EH (cell line): ENCODE data around the gene FAM3C.

Experiments used
- DNase-seq: peaks from one replicate; pipeline ENCODE4 v3.0.0-alpha.2; 2015; ENCODE audit warnings: low read depth

Gene FAM3C

DNA sequence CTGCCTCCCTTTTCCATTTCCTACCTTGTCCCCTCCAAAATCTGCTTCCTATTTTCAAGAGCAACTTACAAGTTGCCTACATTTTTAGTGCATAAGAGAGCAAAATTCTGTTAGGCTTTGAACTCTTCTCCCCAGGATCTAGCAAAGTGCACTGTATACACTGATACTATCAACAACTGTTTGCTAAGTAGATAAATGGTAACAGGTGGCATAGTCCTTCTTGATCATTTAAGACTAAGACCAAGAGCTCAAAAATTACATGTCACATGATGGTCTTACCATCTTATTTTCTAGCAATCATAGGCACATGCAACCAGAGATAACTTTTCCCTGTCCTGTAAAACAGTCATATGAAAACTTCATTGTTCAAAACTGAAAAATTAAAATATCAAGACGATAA lies 16.2 kb downstream of the FAM3C start:
- DNase-seq = no peak

DNA sequence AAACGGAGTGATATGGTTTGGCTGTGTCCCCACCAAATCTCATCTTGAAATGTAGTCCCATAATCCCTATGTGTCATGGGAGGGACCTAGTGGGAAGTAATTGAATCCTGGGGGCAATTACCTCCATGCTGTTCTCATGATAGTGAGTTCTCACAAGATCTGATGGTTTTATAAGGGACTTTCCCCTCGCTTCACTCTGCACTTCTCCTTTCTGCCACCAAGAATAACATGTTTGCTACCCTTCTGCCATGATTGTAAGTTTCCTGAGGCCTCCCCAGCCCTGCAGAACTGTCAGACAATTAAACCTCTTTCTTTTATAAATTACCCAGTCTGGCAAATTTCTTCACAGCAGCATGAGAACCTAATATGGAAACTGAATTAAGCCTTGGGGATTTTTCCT lies 19.1 kb downstream of the FAM3C start:
- DNase-seq = no peak

DNA sequence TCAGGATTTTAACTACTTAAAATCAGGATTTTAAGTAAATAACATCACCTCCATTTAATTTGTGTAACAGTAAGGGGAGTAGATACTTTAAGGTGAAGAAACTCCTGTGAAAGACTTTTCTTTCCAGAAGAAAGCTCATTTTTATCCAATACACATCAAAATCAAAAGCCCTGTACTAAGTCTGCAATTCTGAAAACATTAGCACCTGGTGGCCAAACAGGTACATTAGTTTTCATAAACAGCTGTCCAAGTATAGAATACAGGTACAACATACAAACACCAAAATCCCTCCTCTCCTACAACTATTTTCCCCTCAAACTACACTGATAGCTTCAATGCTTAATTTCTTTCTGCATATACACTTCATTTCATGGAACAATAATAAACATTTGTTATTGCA lies 22.9 kb downstream of the FAM3C start:
- DNase-seq = no peak

DNA sequence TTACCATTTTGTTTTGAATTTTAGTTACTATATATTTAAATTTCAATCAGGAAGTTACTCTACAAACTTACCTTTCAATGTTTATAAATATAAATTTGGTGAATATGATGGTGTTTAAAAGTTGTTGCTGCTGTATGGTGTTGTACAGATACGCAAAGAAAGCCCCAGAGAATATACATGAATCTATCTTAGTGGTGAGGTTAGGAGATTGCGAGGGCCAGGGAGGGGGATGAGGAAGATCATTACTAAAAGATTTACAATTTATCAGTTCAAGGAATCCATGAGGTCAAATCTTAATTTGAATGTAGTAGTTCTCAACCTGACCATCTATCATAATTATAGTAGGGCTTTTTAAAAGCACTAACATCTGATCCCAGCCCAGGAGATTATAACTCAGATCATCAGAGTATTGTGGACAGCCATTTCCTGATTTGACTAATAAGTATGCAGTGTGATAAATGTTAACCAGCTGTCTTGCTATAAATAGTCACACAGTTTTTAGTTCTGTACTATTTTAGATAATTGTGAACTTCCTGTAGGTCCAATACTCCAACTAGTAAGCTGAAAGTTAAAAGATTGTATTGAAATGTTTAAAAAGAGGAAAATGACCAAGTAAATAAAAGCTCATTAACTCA lies 23.6 kb downstream of the FAM3C start:
- peak; percentile 56 for DNase-seq

DNA sequence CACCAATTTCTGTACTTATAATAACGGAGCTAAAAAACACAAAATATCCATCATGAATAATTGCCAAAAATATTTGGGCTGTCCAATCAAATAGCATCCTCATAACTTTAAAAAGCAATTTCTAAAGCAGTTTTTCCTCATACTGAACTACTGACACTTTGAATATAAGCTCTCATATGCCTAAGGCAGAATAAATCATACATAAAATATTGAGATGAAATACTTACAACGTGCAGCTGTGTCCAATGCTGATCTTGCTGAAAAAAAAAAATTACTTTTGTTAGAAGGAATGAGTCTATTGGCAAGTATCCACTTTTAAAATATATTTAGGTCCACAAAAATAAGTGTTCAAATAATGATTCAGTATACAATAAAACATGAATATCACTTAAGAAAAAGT lies 24.2 kb downstream of the FAM3C start:
- no peak for DNase-seq

DNA sequence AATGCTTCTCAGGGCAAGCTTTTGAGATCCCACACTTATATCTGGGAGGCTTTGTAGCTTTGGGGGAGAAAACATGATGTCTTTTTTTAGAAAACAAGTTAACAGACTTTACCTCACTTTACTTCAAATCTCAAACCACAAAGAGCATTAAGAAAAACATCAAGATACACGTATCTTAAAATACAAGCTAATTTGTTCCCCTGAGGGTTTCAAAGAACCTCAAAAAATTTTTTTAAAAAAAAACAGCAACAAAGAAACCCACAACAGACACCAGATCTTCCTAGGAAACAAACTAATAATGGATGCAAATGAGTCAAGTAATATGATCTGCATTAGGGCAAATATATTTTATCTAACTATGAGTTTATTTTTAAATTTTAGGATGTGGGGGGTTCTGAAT lies 24.7 kb downstream of the FAM3C start:
- no peak for DNase-seq

DNA sequence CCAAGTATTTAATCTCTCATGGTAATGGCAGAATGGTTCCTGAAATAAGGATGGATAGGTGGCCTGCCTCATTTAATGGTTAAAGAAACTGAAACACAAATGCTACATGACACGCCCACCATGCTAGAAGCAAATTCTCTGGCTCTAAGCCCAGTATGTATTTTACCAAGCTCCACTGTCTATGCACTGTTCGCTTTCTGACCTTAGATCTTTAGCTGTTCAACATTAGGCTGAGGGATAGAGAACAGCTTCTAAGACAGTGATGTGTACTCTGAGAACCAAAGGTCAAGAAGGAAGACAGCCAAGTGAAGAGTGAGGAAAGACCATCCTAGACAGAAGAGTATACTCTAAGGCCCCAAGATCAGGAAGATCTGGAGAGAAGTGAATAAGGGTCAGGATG lies 26.6 kb downstream of the FAM3C start:
- peak; percentile 52 for DNase-seq

DNA sequence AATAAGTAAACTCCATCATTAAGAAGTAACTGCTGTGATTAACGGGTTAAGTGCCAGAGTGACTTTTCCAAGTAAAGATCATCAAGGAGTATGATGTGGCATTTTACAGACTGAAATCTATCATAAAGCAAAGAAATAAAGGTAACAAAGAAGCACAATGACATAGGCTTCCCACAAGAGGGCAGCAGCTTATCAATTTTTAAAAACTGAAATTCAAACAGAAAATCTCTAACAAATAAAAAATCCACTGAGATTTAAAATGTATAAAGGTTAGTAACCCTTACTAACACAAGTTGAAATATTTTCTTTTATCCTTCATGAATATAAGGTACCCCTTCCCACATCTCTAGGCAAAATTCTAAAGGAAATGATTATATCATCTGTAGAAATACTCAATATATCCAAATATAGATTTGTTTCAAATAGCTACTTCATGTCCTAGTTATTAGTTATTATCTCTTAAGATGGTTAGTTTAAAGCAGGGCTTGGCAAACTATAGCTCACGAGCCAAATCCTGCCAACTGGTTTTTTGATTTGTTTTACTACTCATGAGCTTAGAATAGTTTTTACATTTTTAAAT lies 29.2 kb downstream of the FAM3C start:
- peak; percentile 57 for DNase-seq

DNA sequence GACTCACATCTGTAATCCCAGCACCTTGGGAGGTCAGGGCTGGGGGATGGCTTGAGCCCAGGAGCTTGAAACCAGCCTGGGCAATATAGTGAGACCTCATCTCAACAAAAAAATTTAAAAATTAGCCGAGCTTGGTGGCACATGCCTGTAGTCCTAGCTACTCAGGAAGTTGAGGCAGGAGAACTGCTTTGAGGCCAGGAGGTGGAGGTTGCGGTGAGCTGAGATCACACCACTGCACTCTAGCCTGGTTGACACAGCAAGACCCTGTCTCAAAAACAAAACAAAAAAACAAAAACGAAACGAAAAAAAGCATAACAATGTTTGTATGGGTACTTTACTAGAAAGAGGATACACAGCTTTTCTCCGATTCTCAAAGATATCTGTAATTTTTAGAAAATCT lies 35.5 kb downstream of the FAM3C start:
- DNase-seq = no peak

DNA sequence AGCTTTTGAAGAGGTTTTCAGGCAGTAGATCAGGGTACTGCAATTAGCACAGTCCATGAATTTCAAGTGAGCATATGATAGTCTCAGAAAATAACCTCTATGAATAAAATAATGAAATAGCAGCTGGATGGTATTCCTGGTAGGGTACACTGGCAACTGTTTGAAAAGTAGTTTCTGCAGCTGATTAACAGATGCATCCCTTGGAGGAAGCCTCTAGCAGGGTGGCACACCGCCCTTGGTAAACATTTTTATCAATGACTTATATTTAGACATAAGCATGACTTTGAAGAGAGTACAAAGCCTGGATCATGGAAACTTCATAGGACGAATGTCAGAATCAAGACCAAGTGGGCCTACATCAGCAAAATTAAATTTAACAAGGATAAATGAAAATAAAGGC lies 40.5 kb downstream of the FAM3C start:
- DNase-seq = no peak

DNA sequence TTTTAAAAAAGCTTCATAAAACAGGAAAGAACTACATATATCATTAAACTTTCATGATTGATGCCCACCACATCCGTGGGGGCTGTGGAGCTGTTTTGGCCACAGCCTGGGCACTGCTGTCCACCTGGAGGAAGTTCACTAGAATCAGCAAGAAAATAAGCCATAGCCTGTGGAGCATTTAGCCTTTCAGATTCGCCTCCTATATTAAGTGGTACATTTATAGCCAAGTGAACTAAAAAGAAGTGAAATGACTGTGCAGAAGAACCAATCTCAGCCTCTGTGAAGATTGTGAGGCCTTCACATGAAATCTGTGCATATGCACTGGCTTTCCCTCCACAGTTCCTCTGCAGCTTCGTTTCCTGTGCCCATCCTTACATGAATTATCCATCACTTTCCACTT lies 43.8 kb downstream of the FAM3C start:
- no peak for DNase-seq

DNA sequence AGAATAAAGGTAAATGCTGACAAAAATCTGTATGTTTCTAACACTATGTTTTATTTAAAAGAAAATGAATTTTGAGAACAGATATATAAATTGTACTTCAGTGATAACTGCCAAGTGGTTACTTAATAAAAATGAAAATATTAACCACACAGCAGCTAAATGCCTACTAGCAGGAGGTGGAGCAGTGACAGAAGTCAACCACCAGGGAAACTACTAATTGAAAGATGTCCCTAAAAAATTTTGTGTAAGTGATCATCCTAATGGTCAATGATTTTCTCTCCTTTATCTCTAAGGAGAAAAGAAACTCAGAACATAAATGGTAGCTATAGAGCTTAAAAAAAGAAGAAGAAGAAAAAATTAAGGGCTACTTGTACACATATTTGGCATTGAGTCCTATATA lies 44.4 kb downstream of the FAM3C start:
- no peak for DNase-seq

DNA sequence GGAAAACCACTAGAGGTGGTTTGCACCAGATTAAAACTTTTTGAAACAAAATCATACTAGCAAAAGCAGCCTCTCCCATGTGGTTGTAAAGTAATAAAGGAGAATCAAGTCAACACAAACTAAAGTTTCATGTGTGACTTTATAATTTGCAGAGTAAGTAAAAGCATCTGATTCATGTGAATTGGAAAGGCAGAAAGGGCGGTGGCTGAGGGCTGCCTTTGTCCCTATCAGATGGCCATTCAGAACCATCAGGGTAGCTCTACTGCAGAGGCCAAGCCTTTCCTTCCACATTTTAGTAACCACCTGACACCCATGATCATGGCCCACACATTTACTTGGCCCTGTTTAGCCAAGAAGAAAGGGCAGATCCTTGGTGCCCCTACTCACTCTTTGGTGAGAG lies 51.6 kb downstream of the FAM3C start:
- DNase-seq = no peak

DNA sequence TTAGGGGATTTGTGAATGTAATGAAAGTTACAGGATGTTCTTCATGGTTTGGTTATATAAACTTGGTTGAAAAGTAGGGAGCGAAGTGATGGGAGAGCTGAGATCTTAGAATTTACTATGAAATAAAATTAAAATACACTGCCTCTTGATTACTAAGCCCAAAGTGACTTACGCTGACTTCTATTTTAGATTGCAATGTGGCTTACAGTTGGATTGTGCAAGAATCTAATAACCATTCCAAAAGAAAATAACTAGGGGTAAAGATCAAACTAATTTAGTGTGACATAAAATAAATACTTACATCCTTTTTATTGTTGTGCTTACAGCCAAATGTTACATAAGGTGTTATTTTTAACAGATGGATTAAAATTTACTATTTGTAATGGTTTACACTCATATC lies 52.0 kb downstream of the FAM3C start:
- DNase-seq = peak; percentile 31

DNA sequence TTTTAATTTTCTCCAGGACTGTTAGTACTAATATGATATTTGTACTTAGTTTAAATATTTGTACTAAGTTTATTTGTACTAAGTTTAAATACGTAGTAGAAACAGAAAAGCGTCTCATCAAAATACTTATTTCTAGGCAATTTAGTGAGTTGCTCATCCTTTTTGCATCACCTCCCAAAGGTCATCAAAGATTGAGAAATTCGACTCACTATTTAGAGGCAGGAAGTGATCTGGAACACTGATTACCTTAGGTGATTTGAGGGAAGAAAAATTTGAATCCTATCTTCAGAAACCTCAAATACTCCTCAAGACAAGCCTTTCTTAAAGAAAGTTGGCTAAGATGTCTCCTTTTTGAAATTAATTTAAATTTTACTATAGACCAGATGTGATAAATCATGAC lies 52.8 kb downstream of the FAM3C start:
- peak; percentile 23 for DNase-seq

DNA sequence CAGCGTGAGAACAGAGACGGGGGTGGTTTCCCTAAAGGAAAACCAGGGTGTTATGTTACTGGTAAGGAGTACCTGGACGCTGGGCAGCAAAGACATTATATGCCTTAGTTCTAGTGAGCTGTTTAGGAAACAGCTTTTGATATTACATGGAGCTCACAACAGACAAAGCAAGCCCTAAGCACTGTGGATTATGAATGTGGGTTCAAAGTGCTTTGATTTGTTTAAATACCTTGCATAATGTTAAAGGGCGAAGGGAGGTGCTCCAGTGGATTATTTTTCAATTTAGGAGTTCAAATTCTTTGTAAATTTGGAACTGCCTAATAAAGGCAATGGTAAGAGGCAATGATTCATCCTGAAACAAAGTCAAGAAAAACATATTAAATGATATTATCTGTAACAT lies 53.5 kb downstream of the FAM3C start:
- DNase-seq = peak; percentile 11

DNA sequence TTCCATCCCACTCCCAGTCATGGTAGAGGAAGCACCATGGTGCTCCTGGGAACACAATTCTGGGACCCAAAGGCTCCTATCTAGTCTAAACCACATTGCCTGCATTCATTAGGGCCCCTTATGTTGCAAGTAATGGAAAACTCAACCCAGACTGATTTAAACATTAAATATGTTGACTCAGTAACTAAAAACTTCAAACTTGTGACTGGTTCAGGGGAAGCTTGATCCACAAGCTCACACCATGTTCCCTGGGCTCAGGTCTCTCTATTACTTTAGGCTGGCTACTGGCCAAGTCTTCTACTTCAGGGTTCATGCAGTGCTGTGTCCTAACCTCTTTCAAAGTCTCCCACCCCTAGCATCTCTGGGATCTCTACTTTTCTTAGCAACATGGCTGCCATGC lies 54.2 kb downstream of the FAM3C start:
- DNase-seq = peak; percentile 40

DNA sequence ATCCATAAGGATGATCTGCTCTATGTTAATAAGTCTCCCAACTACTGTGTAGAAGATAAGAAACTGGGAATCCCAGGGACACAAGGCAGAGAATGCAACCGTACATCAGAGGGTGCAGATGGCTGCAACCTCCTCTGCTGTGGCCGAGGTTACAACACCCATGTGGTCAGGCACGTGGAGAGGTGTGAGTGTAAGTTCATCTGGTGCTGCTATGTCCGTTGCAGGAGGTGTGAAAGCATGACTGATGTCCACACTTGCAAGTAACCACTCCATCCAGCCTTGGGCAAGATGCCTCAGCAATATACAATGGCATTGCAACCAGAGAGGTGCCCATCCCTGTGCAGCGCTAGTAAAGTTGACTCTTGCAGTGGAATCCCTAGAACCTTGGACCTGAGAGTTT lies 57.0 kb downstream of the FAM3C start:
- DNase-seq = no peak

DNA sequence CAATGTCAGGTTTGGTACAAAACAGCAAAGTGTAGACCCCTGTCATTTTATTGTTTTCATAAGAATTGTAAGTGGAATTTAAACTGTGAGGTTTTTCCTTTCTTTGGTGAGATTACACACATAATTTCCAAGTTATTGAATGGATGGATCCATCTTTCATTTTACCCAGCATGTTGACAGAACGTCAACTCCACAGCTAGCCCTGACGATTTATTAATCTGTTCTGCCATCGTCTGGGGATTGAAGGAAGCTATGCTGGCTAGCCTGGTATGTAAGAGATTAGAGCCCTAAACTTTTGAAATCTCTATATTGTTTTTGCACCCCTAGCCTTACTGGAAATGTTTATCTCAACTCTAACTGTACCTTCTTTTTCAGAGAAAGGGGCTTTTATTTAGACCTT lies 58.7 kb downstream of the FAM3C start:
- peak; percentile 19 for DNase-seq

DNA sequence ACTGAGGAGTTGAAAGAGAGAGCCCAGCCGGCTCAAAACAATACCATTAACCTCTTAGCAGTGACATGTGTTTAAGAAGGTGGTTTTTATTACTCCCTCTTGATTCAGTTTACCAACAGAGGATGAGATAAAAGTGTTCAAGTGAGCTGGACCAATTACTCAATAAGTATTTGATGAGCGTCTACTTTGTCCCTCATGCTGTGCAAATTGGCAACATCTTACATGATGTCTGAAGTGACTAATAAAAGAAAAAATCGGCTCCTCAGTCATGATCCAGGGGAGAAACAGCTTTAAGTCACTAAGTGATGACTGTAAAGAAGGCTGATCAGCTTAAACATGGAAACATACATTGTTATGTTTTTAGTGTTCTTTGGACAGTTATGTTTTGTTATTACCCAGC lies 59.5 kb downstream of the FAM3C start:
- peak; percentile 44 for DNase-seq

DNA sequence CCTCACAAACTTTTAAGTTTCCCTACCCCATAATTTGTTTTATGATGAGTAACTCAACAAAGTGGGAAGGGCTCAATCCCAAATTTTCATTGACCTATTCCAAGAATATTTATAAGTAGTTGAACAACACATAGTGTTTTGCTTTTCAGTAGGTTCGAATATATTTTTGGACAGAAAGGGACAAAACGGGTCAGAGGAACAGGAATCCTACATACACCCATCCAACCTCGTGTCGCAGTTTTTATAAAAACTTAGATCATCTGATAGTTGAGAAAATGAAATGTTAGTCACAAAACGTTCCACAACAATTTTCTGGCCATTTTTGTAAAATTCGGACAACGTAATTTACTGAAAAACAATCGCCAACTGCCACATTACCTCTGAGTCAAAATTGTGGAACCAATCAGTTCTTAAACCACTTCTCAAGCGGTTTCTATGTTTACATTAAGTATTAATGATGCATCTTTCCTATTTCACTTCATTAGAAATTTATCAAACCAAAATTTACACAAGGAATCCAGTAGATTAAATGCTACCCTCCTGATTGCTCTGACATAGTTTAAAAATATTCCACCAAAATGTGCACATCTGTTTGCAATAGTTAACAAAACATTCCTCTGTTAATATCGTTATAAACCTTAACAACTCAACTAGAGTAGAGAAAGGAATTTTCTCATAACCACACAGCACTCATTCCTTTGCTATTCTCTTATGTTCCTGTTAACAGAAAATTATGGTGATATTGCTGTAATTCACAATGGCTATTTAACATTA lies 61.0 kb downstream of the FAM3C start:
- DNase-seq = peak; percentile 73

DNA sequence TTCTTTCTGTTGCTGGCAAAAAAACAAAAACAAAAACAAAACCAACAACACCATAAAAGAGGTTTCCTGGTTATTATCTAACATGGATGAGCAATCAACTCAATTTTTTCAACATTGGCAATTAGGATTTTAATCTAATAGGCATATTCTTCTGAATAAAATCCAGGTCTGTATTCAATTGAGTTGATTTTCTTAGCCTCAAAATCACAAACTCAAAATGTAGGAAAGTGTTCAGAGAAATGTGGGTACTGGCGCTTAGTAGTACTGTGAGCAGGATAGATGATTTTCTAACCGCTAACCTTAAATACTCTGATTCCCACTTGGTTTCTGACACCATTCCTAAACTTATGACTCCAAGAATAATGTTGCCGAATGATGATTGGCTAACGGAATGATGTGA lies 61.7 kb downstream of the FAM3C start:
- no peak for DNase-seq

DNA sequence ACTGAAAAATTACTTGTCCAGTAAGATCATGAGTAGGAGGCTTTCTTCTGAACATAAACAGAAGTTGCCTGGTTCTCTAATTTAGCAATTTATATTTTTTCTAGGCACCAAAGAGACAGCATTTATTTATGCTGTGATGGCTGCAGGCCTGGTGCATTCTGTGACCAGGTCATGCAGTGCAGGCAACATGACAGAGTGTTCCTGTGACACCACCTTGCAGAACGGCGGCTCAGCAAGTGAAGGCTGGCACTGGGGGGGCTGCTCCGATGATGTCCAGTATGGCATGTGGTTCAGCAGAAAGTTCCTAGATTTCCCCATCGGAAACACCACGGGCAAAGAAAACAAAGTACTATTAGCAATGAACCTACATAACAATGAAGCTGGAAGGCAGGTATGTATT lies 64.5 kb downstream of the FAM3C start:
- no peak for DNase-seq

DNA sequence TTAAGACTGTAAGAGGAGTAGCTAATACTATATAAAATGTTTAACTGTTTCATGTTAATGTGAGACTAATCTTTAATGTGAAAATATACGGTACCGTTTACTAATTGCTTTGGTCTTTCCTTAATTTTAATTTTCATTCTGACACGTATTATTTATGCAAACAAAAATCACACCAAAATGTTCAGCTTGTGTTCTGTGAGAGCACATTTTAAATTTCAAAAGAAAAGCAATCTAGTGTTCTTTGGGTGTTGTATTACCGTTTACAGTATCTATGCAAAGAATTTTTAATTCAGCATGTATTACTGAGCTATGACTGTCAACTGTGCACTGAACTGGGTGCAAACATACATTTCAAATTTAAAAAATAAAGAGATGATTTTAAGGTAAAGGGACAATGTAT lies 65.1 kb downstream of the FAM3C start:
- DNase-seq = no peak
